OCI-LY7 (cell line): ENCODE results near the gene CHSY3. TPM values are rescaled to one million over a fixed set of nuclear protein-coding genes. Genes with fewer than 3 reads are reported as not detected.

Source experiments
- BruUV-seq: library from RNA; stranded (reverse); fragments of 400-500 nt; replicated peaks from 2 replicates; lab custom pipeline; 2021; lab: Mats Ljungman, UMichigan
- CTCF ChIA-PET: fragments of 300-600 bp; sonication (Branson Sonifier 250); formaldehyde crosslinking; loops from one replicate; lab custom pipeline; 2022; ENCODE audit warnings: antibody characterized with exemption; ENCODE audit not compliant: unreplicated experiment; lab: Charles Lee
- POLR2A ChIA-PET: fragments of 300-600 bp; sonication (Branson Sonifier 250); formaldehyde crosslinking; loops from one replicate; lab custom pipeline; 2022; ENCODE audit warnings: antibody characterized with exemption; lab: Charles Lee
- DNase-seq: peaks from one replicate; pipeline ENCODE4 v3.0.0-alpha.2; 2015; ENCODE audit warnings: low spot score
- H2AFZ ChIP-seq: fragments of 200-600 bp; sonication (generic), shearing (Covaris generic); 2 replicates; pipeline ENCODE4 v1.6.1; 2014; ENCODE audit warnings: mild to moderate bottlenecking, antibody characterized with exemption, low read length, moderate library complexity
- H3K27ac ChIP-seq: fragments of 200-600 bp; sonication (generic); 2 replicates; pipeline ENCODE4 v1.5.1; 2014; ENCODE audit warnings: mixed run types, low read depth, mild to moderate bottlenecking, moderate library complexity, low read length, inconsistent platforms; ENCODE audit not compliant: poor library complexity, severe bottlenecking
- H3K36me3 ChIP-seq: fragments of 200-600 bp; sonication (generic); 2 replicates; pipeline ENCODE4 v1.6.1; 2014; ENCODE audit warnings: mild to moderate bottlenecking, antibody characterized with exemption, low read length, moderate library complexity, mixed read lengths; ENCODE audit not compliant: insufficient read depth
- H3K4me1 ChIP-seq: fragments of 200-600 bp; sonication (generic); 2 replicates; pipeline ENCODE4 v1.5.1; 2014; ENCODE audit warnings: mild to moderate bottlenecking, low read length; ENCODE audit not compliant: insufficient read depth, poor library complexity, severe bottlenecking
- H3K4me2 ChIP-seq: fragments of 200-600 bp; sonication (generic); 2 replicates; pipeline ENCODE4 v1.6.1; 2014; ENCODE audit warnings: mild to moderate bottlenecking, low read length
- H3K4me3 ChIP-seq: fragments of 200-600 bp; sonication (generic); 2 replicates; pipeline ENCODE4 v1.5.1; 2014; ENCODE audit warnings: mild to moderate bottlenecking, low read depth, low read length; ENCODE audit not compliant: poor library complexity, severe bottlenecking
- H3K79me2 ChIP-seq: fragments of 200-600 bp; sonication (generic); 2 replicates; pipeline ENCODE4 v1.6.1; 2016; ENCODE audit warnings: low read depth, mild to moderate bottlenecking, low read length, moderate library complexity, mixed read lengths; ENCODE audit not compliant: insufficient read depth
- H3K9me2 ChIP-seq: fragments of 200-600 bp; sonication (generic); 2 replicates; pipeline ENCODE4 v1.6.1; 2016; ENCODE audit warnings: mild to moderate bottlenecking, low read length, mixed read lengths; ENCODE audit not compliant: insufficient read depth
- H3K9me3 ChIP-seq: fragments of 200-600 bp; sonication (generic); 2 replicates; pipeline ENCODE4 v1.6.1; 2014; ENCODE audit warnings: mild to moderate bottlenecking, mixed run types, low read length, mixed read lengths
- H4K20me1 ChIP-seq: fragments of 200-600 bp; sonication (generic); 2 replicates; pipeline ENCODE4 v1.6.1; 2014; ENCODE audit warnings: mild to moderate bottlenecking, antibody characterized with exemption, low read length, moderate library complexity, mixed read lengths; ENCODE audit not compliant: insufficient read depth
- EZH2phosphoT487 ChIP-seq: fragments of 200-600 bp; sonication (generic); IDR thresholded peaks from 2 replicates; pipeline ENCODE4 v1.6.1; 2018; ENCODE audit warnings: low read depth, borderline replicate concordance, mild to moderate bottlenecking, mixed run types, antibody characterized with exemption, low read length, moderate library complexity, mixed read lengths
- intact Hi-C: fragments of 100-400 bp; cut with micrococcal nuclease; formaldehyde crosslinking; loops from one replicate; pipeline ENCODE4 v1.10.0; 2022; ENCODE audit not compliant: unreplicated experiment
- total RNA-seq, 2 experiments: library from RNA; depleted of rRNA in 1 of 2; stranded (reverse); fragments of >200 nt in 1 of 2; shearing (Covaris generic) in 1 of 2; gene quantifications; 2 replicates each; pipeline ENCODE4 v1.2.3, GENCODE V29; 2014 to 2022
- TF ChIP-seq, protein P1 (sequence below): fragments of 200-600 bp; sonication (generic); conservative IDR thresholded peaks from 2 replicates; pipeline ENCODE4 v1.5.1; 2014; ENCODE audit warnings: mild to moderate bottlenecking, antibody characterized with exemption, low read length, moderate library complexity, mixed read lengths

Gene CHSY3
- total RNA-seq, 2 experiments from 2014 or later, result not detected

DNA sequence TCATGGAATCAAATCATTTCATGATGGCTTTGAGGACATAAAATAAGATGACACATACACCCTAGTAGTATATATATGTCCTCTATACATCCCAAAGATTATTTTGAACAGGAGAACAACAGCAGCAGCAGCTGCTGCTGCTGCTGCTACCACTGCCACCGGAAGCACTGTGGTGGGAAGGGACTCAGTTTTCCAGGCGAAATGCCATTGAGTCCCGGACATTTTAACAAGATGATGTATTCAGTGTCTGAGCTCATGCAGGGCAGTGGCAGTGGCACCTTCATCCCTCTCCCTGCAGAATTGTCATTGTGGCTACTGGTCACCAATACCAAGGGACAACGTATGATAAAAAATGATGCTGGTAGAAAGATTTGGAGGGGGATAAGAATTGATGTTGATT is 151.3 kb downstream of the CHSY3 start:
- H3K36me3 ChIP-seq, result no peaks in the 10 kb centered on the region
- DNase-seq, result no peak
- TF ChIP-seq, protein P1, sequence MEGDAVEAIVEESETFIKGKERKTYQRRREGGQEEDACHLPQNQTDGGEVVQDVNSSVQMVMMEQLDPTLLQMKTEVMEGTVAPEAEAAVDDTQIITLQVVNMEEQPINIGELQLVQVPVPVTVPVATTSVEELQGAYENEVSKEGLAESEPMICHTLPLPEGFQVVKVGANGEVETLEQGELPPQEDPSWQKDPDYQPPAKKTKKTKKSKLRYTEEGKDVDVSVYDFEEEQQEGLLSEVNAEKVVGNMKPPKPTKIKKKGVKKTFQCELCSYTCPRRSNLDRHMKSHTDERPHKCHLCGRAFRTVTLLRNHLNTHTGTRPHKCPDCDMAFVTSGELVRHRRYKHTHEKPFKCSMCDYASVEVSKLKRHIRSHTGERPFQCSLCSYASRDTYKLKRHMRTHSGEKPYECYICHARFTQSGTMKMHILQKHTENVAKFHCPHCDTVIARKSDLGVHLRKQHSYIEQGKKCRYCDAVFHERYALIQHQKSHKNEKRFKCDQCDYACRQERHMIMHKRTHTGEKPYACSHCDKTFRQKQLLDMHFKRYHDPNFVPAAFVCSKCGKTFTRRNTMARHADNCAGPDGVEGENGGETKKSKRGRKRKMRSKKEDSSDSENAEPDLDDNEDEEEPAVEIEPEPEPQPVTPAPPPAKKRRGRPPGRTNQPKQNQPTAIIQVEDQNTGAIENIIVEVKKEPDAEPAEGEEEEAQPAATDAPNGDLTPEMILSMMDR, result no peak
- TF ChIP-seq EZH2phosphoT487, result no peak
- no peak overlapping the region for H3K4me2 ChIP-seq
- BruUV-seq, result no TSS peak
- POLR2A ChIA-PET, result interaction anchor here (0.7 kb wide), 2 partner anchors 1052 to 1144 kb away, joined by 3 read pairs; no protein-coding TSS in a partner anchor
- no peak overlapping the region for H3K4me3 ChIP-seq
- no peak overlapping the region for H3K27ac ChIP-seq
- intact Hi-C loops, result no loop called here
- H2AFZ ChIP-seq, result no peak overlapping the region
- H3K9me2 ChIP-seq, result no peaks in the 10 kb centered on the region
- no peaks in the 10 kb centered on the region for H4K20me1 ChIP-seq
- CTCF ChIA-PET, result interaction anchor here (0.6 kb wide), 1 partner anchor 1026 kb away, joined by 3 read pairs; no protein-coding TSS in a partner anchor
- H3K4me1 ChIP-seq, result no peaks in the 10 kb centered on the region
- H3K79me2 ChIP-seq, result no peaks in the 10 kb centered on the region
- no peaks in the 10 kb centered on the region for H3K9me3 ChIP-seq

GRCh38 chr5:130061746-130062145 is 157.5 kb downstream of the CHSY3 start:
- BruUV-seq, result no TSS peak
- no peaks in the 10 kb centered on the region for H4K20me1 ChIP-seq
- H3K4me1 ChIP-seq, result no peaks in the 10 kb centered on the region
- H3K4me3 ChIP-seq, result no peak overlapping the region
- intact Hi-C loops, result no loop called here
- H3K36me3 ChIP-seq, result no peaks in the 10 kb centered on the region
- H3K9me3 ChIP-seq, result no peaks in the 10 kb centered on the region
- H3K79me2 ChIP-seq, result no peaks in the 10 kb centered on the region
- H3K27ac ChIP-seq, result no peak overlapping the region
- no peaks in the 10 kb centered on the region for H3K9me2 ChIP-seq
- H3K4me2 ChIP-seq, result no peak overlapping the region
- ChIA-PET POLR2A (no interaction called here), CTCF (no interaction called here)
- DNase-seq, result no peak
- TF ChIP-seq EZH2phosphoT487, result no peak
- TF ChIP-seq, protein P1, result no peak
- no peak overlapping the region for H2AFZ ChIP-seq

DNA sequence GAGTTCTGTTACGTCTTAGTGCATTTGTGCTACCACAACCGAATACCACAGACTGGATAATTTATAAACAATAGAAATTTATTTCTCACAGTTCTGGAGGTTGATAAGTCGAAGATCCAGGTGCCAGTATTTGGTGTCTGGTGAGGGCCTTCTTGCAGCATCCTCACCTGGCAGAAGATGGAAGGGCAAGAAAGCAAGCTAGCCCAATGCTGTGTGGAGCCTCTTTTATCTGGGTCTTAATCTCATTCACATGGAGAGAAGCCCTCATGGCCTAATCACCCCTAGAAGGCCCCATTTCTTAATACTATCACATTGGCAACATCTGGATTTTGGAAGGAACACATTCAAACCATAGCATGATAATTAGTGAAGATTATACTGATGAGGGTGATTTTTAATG is 159.3 kb downstream of the CHSY3 start:
- DNase-seq, result no peak
- no TSS peak for BruUV-seq
- intact Hi-C loops, result no loop called here
- no peaks in the 10 kb centered on the region for H3K9me2 ChIP-seq
- POLR2A ChIA-PET, result no interaction called here
- no peaks in the 10 kb centered on the region for H3K79me2 ChIP-seq
- no peaks in the 10 kb centered on the region for H3K4me1 ChIP-seq
- H3K27ac ChIP-seq, result no peak overlapping the region
- no peaks in the 10 kb centered on the region for H3K9me3 ChIP-seq
- no peak overlapping the region for H2AFZ ChIP-seq
- CTCF ChIA-PET, result no interaction called here
- no peak overlapping the region for H3K4me3 ChIP-seq
- H3K4me2 ChIP-seq, result no peak overlapping the region
- TF ChIP-seq, protein P1, result no peak
- TF ChIP-seq EZH2phosphoT487, result no peak
- no peaks in the 10 kb centered on the region for H4K20me1 ChIP-seq
- H3K36me3 ChIP-seq, result no peaks in the 10 kb centered on the region
